PC-9 (cell line): ENCODE results near the gene HNRNPC. TPM values are rescaled to one million over a fixed set of nuclear protein-coding genes. Genes with fewer than 3 reads are reported as not detected.

ENCODE experiments used
- BruUV-seq: library from RNA; stranded (reverse); fragments of 400-500 nt; replicated peaks from 2 replicates; lab custom pipeline; 2021; lab: Mats Ljungman, UMichigan
- CTCF ChIA-PET: fragments of 300-600 bp; sonication (Branson Sonifier 250); formaldehyde crosslinking; loops from one replicate; lab custom pipeline; 2022; ENCODE audit warnings: antibody characterized with exemption; lab: Charles Lee
- POLR2A ChIA-PET: fragments of 300-600 bp; sonication (Branson Sonifier 250); formaldehyde crosslinking; loops from one replicate; lab custom pipeline; 2022; ENCODE audit warnings: antibody characterized with exemption; ENCODE audit not compliant: unreplicated experiment; lab: Charles Lee
- DNase-seq, 2 experiments: peaks; one replicate each; pipeline versions ENCODE4 v3.0.0 to v3.0.0-alpha.2; 2015 to 2022; ENCODE audit warnings: mixed read lengths in 1 of 2
- H2AFZ ChIP-seq: fragments of 200-600 bp; sonication (generic); 2 replicates; pipeline ENCODE4 v1.8.1; 2017; ENCODE audit warnings: antibody characterized with exemption
- H3F3A ChIP-seq: fragments of 200-600 bp; sonication (generic); 2 replicates; pipeline ENCODE4 v1.8.1; 2017; ENCODE audit warnings: antibody characterized with exemption, mild to moderate bottlenecking, low read depth; ENCODE audit not compliant: insufficient read depth
- H3K27ac ChIP-seq: fragments of 200-600 bp; sonication (generic); 2 replicates; pipeline ENCODE4 v1.6.1; 2016; ENCODE audit warnings: mixed run types
- H3K27me3 ChIP-seq: fragments of 200-600 bp; sonication (generic); 2 replicates; pipeline ENCODE4 v1.6.1; 2016; ENCODE audit warnings: low read depth, mixed run types; ENCODE audit not compliant: insufficient read depth
- H3K36me3 ChIP-seq: fragments of 200-600 bp; sonication (generic); 2 replicates; pipeline ENCODE4 v1.6.1; 2016; ENCODE audit warnings: low read depth, mixed run types
- H3K4me1 ChIP-seq: fragments of 200-600 bp; sonication (generic); replicated peaks from 2 replicates; pipeline ENCODE4 v1.6.1; 2016; ENCODE audit warnings: mixed run types; ENCODE audit not compliant: insufficient read depth
- H3K4me2 ChIP-seq: fragments of 200-600 bp; sonication (generic); 2 replicates; pipeline ENCODE4 v1.6.1; 2017; ENCODE audit warnings: mixed run types
- H3K4me3 ChIP-seq: fragments of 200-600 bp; sonication (generic); 2 replicates; pipeline ENCODE4 v1.6.1; 2016; ENCODE audit warnings: mixed run types
- H3K79me2 ChIP-seq: fragments of 200-600 bp; sonication (generic); 2 replicates; pipeline ENCODE4 v1.6.1; 2017; ENCODE audit warnings: low read depth, mixed run types
- H3K9me2 ChIP-seq: fragments of 200-600 bp; sonication (generic); 2 replicates; pipeline ENCODE4 v1.8.1; 2017; ENCODE audit warnings: mild to moderate bottlenecking; ENCODE audit not compliant: insufficient read depth
- H3K9me3 ChIP-seq: fragments of 200-600 bp; sonication (generic); 2 replicates; pipeline ENCODE4 v1.8.1; 2016; ENCODE audit warnings: low read depth; ENCODE audit not compliant: insufficient read depth
- H4K20me1 ChIP-seq: fragments of 200-600 bp; sonication (generic); 2 replicates; pipeline ENCODE4 v1.8.1; 2017; ENCODE audit not compliant: insufficient read depth
- CTCF ChIP-seq: fragments of 200-600 bp; sonication (generic); conservative IDR thresholded peaks from 2 replicates; pipeline ENCODE4 v1.6.1; 2017; ENCODE audit warnings: mixed run types, antibody characterized with exemption, mild to moderate bottlenecking, moderate library complexity
- EZH2 ChIP-seq: fragments of 200-600 bp; sonication (generic); IDR thresholded peaks from 2 replicates; pipeline ENCODE4 v1.8.0; 2017; ENCODE audit warnings: antibody characterized with exemption, low read depth
- intact Hi-C: fragments of 100-400 bp; cut with micrococcal nuclease; formaldehyde crosslinking; loops from one replicate; pipeline ENCODE4 v1.10.0; 2022; ENCODE audit not compliant: unreplicated experiment
- total RNA-seq: library from RNA; stranded (reverse); gene quantifications from 2 replicates; pipeline ENCODE4 v1.2.3, GENCODE V29; 2021

The HNRNPC gene
- total RNA-seq, 1 experiment from 2014 or later = 550 TPM

GRCh38 chr14:21238823-21239518 lies 30.3 kb downstream of the HNRNPC start:
- intact Hi-C loops = no loop called here
- no peak for TF ChIP-seq CTCF
- no peak for TF ChIP-seq EZH2

GRCh38 chr14:21236948-21237797 lies 32.1 kb downstream of the HNRNPC start:
- Histone ChIP-seq H3K9me2 (no peaks in the 10 kb centered on the region), H3K79me2 (peaks cover 100% of the 10 kb centered on the region), H3F3A (peaks cover 99% of the 10 kb centered on the region), H3K36me3 (peaks cover 78% of the 10 kb centered on the region), H3K4me2 (no peak overlapping the region), H2AFZ (no peak overlapping the region), H4K20me1 (peaks cover 100% of the 10 kb centered on the region), H3K4me3 (no peak overlapping the region), H3K9me3 (no peaks in the 10 kb centered on the region), H3K27ac (peak overlapping the region; percentile 13; the same call in 1 of the 2 replicates), H3K4me1 (no peaks in the 10 kb centered on the region), H3K27me3 (no peaks in the 10 kb centered on the region)
- TF ChIP-seq CTCF (no peak), EZH2 (no peak)
- no peak for DNase-seq
- ChIA-PET POLR2A (no interaction called here), CTCF (no interaction called here)
- no TSS peak for BruUV-seq
- intact Hi-C loops = no loop called here

More at GRCh38 chr14:21238823-21239518, 30.3 kb downstream of the HNRNPC start:
- Histone ChIP-seq H3K27me3 (no peaks in the 10 kb centered on the region), H3K9me3 (no peaks in the 10 kb centered on the region), H3K36me3 (peaks cover 75% of the 10 kb centered on the region), H3K4me1 (no peaks in the 10 kb centered on the region), H3K79me2 (peaks cover 100% of the 10 kb centered on the region), H3K4me3 (no peak overlapping the region), H4K20me1 (peaks cover 100% of the 10 kb centered on the region), H3K27ac (no peak overlapping the region), H3F3A (peaks cover 100% of the 10 kb centered on the region), H3K4me2 (no peak overlapping the region), H2AFZ (no peak overlapping the region), H3K9me2 (no peaks in the 10 kb centered on the region)
- POLR2A ChIA-PET = no interaction called here
- no peak for DNase-seq
- CTCF ChIA-PET = no interaction called here
- BruUV-seq = no TSS peak

GRCh38 chr14:21234112-21234511 lies 35.1 kb downstream of the HNRNPC start:
- Histone ChIP-seq H3F3A (peaks cover 99% of the 10 kb centered on the region), H2AFZ (no peak overlapping the region), H3K4me1 (no peaks in the 10 kb centered on the region), H3K4me3 (no peak overlapping the region), H3K27ac (peak overlapping the region; percentile 20; the same call in 1 of the 2 replicates), H3K9me3 (no peaks in the 10 kb centered on the region), H4K20me1 (peaks cover 100% of the 10 kb centered on the region), H3K36me3 (peaks cover 88% of the 10 kb centered on the region), H3K4me2 (no peak overlapping the region), H3K79me2 (peaks cover 100% of the 10 kb centered on the region), H3K27me3 (no peaks in the 10 kb centered on the region), H3K9me2 (no peaks in the 10 kb centered on the region)
- DNase-seq = no peak
- CTCF ChIA-PET = no interaction called here
- no peak for TF ChIP-seq CTCF
- no peak for TF ChIP-seq EZH2
- POLR2A ChIA-PET = no interaction called here
- BruUV-seq = no TSS peak
- intact Hi-C loops = no loop called here
